GM23248 (cell line): ENCODE data around the gene DMAC2.

ENCODE experiments used
- EZH2 ChIP-seq: fragments of 200-600 bp; sonication (generic); IDR thresholded peaks from 2 replicates; pipeline ENCODE4 v1.6.1; 2018; ENCODE audit warnings: antibody characterized with exemption, mild to moderate bottlenecking; ENCODE audit not compliant: insufficient read depth, poor library complexity, severe bottlenecking
- EZH2phosphoT487 ChIP-seq: fragments of 200-600 bp; sonication (generic); IDR thresholded peaks from 2 replicates; pipeline ENCODE4 v1.6.1; 2018; ENCODE audit warnings: antibody characterized with exemption, moderate library complexity, mild to moderate bottlenecking, low read depth; ENCODE audit not compliant: insufficient read depth

DNA sequence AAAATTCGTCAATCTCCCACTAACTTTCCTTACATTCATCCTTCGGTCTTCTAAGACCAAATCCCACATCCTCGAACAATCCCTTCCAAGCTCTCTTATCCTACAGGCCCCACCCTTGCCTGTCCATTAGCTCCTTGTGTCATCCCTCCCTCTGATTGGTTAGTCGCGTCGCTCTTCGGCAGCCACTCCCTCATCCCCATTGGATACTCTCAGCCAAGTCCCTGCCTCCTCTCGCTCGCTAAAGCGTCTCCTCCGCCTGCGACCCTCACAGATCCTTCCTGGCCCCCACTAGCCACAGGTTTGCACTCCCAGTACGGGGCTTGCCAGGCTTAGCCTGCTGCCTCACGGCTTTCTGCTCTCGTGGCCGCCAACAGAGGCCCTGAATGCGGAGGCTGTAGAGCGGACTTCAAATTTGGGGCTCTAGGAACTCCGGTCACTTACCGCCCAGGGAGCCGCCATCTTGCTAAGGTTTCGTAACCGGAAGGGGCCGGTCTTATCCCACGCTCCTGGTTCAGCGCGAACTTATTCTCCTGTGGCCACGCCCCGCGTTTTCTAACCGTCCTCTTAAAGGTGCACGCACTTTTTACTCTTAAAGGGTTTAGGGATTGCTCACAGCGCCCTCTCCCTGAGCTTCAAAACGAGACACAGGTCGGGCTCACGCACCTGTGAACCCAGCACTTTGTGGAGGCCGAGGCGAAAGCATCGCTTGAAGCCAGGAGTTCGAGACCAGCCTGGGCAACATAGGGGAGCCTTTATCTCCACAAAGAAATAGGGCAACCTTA, at the start of gene DMAC2:
- TF ChIP-seq EZH2 (no peak), EZH2phosphoT487 (no peak)
